CD4-positive, alpha-beta T cell (primary cell): ENCODE results near the gene EIF3I. TPM values are rescaled to one million over a fixed set of nuclear protein-coding genes. Genes with fewer than 3 reads are reported as not detected.

Experiments
- ATAC-seq: fragments of 200-7000 bp; cut with Tn5 transposase; one replicate; pipeline ENCODE4 v1.10.0; 2022; ENCODE audit warnings: mild to moderate bottlenecking; ENCODE audit not compliant: poor library complexity
- CTCF ChIA-PET: fragments of 350-600 bp; sonication (Branson Sonifier 250); formaldehyde crosslinking; loops from one replicate; lab custom pipeline; 2021; ENCODE audit warnings: antibody characterized with exemption, inconsistent platforms; lab: Charles Lee
- POLR2A ChIA-PET: fragments of 350-600 bp; sonication (Branson Sonifier 250); formaldehyde crosslinking; loops from one replicate; lab custom pipeline; 2021; ENCODE audit warnings: antibody characterized with exemption, inconsistent platforms; lab: Charles Lee
- DNase-seq, 14 experiments: peaks; one replicate each; pipeline ENCODE4 v3.0.0-alpha.2; 2013 to 2020; ENCODE audit warnings: mixed read lengths in 2 of 14
- H3K27ac ChIP-seq, 2 donors: one replicate each; pipeline versions ENCODE4 v1.5.1 to v1.7.0; 2013; ENCODE audit warnings: low read length in 2 of 2, low read depth in 1 of 2, mild to moderate bottlenecking in 1 of 2
- H3K27me3 ChIP-seq, 2 experiments: 1 replicate in 1 of 2; 2 replicates in 1 of 2; pipeline versions ENCODE4 v1.6.1 to v1.7.0; 2013; ENCODE audit warnings: low read length in 2 of 2, control low read depth in 1 of 2, mild to moderate bottlenecking in 1 of 2, moderate library complexity in 1 of 2; ENCODE audit not compliant: insufficient read depth in 2 of 2, control insufficient read depth in 1 of 2
- H3K36me3 ChIP-seq: one replicate; pipeline ENCODE4 v1.6.1; 2013; ENCODE audit warnings: low read length, control low read depth; ENCODE audit not compliant: insufficient read depth
- H3K4me1 ChIP-seq: one replicate; pipeline ENCODE4 v1.6.1; 2013; ENCODE audit warnings: low read length, control low read depth; ENCODE audit not compliant: insufficient read depth
- H3K4me3 ChIP-seq: one replicate; pipeline ENCODE4 v1.5.1; 2013; ENCODE audit warnings: mild to moderate bottlenecking, low read length, moderate library complexity
- H3K9me3 ChIP-seq, 2 experiments: 1 replicate in 1 of 2; 2 replicates in 1 of 2; pipeline versions ENCODE4 v1.6.1 to v1.7.0; 2013; ENCODE audit warnings: low read length in 2 of 2, mild to moderate bottlenecking in 2 of 2, control low read depth in 1 of 2, moderate library complexity in 1 of 2; ENCODE audit not compliant: control insufficient read depth in 1 of 2, insufficient read depth in 1 of 2
- H3K27ac Mint-ChIP-seq: one replicate; pipeline ENCODE4 v1.8.0; 2020; ENCODE audit warnings: mixed read lengths
- H3K27me3 Mint-ChIP-seq: one replicate; pipeline ENCODE4 v1.8.0; 2021; ENCODE audit warnings: mixed read lengths
- H3K36me3 Mint-ChIP-seq: one replicate; pipeline ENCODE4 v1.8.0; 2021; ENCODE audit warnings: low read depth, mixed read lengths
- H3K4me1 Mint-ChIP-seq: one replicate; pipeline ENCODE4 v1.8.0; 2021; ENCODE audit warnings: low read depth, mixed read lengths
- H3K4me3 Mint-ChIP-seq: one replicate; pipeline ENCODE4 v1.8.0; 2020; ENCODE audit warnings: mild to moderate bottlenecking, mixed read lengths
- H3K9me3 Mint-ChIP-seq: one replicate; pipeline ENCODE4 v1.8.0; 2020; ENCODE audit warnings: mixed read lengths
- CTCF ChIP-seq: fragments of 200-600 bp; IDR thresholded peaks from one replicate; pipeline ENCODE4 v1.8.0; 2022; ENCODE audit warnings: antibody characterized with exemption, mild to moderate bottlenecking
- intact Hi-C, 2 experiments: fragments of 100-400 bp; cut with DNase I in 1 of 2; cut with micrococcal nuclease in 1 of 2; formaldehyde crosslinking; loops; one replicate each; pipeline versions ENCODE4 v1.15.1 to v1.9.0; 2023 to 2025; cut with DNase I, micrococcal nuclease
- total RNA-seq, 174 experiments: library from RNA in 2 of 174; stranded (reverse) in 2 of 174; gene quantifications; one replicate each; pipeline ENCODE4 v1.2.3 and lab custom pipeline; 2021 to 2026

EIF3I gene
- total RNA-seq, 2 experiments from 2014 or later, result 103 to 110 TPM

GRCh38 chr1:32263744-32264143 lies 41.5 kb downstream of the EIF3I start:
- Histone ChIP-seq H3K27ac (peak overlapping the region; percentile 32 to 69), H3K4me1 (peaks cover 96% of the 10 kb centered on the region), H3K27me3 (no peaks in the 10 kb centered on the region), H3K9me3 (no peaks in the 10 kb centered on the region), H3K36me3 (peaks cover 50% of the 10 kb centered on the region), H3K4me3 (peak overlapping the region; percentile 24)
- no peak for TF ChIP-seq CTCF
- peak overlapping the region; percentile 88 for H3K27ac Mint-ChIP-seq
- ChIA-PET POLR2A (interaction anchor here (0.9 to 20.9 kb wide), 4 partner anchors 10 to 33 kb away, joined by 3 to 543 read pairs (median 4); partner anchors contain the start of genes FAM167B and LCK), CTCF (interaction anchor here (7.5 kb wide), 1 partner anchor 15 kb away, joined by 40 read pairs; no protein-coding TSS in a partner anchor)
- H3K27me3 Mint-ChIP-seq, result no peaks in the 10 kb centered on the region
- H3K4me3 Mint-ChIP-seq, result peak overlapping the region; percentile 68
- H3K36me3 Mint-ChIP-seq, result peaks cover 42% of the 10 kb centered on the region
- peak in 4 of 14 experiments; percentile 41 to 52 (median 48) for DNase-seq
- no peaks in the 10 kb centered on the region for H3K9me3 Mint-ChIP-seq
- peaks cover 51% of the 10 kb centered on the region for H3K4me1 Mint-ChIP-seq
- intact Hi-C loops, result loop anchor here (1.0 to 5.0 kb wide), 2 partner anchors 13 to 69 kb away; no protein-coding TSS in a partner anchor
- peak; percentile 71 for ATAC-seq

- CTCF ChIA-PET, result interaction anchor here (0.6 to 2.0 kb wide), 4 partner anchors 18 to 230 kb away, joined by 3 to 11 read pairs (median 4); no protein-coding TSS in a partner anchor
- peak overlapping the region; percentile 88 for H3K27ac Mint-ChIP-seq
- no peak for ATAC-seq
- Histone ChIP-seq H3K4me1 (peaks cover 91% of the 10 kb centered on the region), H3K36me3 (peaks cover 48% of the 10 kb centered on the region), H3K27ac (peak overlapping the region; percentile 32 to 69), H3K27me3 (no peaks in the 10 kb centered on the region), H3K9me3 (no peaks in the 10 kb centered on the region), H3K4me3 (no peak overlapping the region)
- H3K36me3 Mint-ChIP-seq, result peaks cover 35% of the 10 kb centered on the region
- TF ChIP-seq CTCF, result no peak
- POLR2A ChIA-PET, result interaction anchor here (1.1 to 20.9 kb wide), 6 partner anchors 13 to 128 kb away, joined by 3 to 543 read pairs (median 5); partner anchors contain the start of genes BSDC1, CCDC28B, FAM167B and HDAC1
- H3K9me3 Mint-ChIP-seq, result no peaks in the 10 kb centered on the region
- intact Hi-C loops, result no loop called here
- no peaks in the 10 kb centered on the region for H3K27me3 Mint-ChIP-seq
- peak overlapping the region; percentile 43 for H3K4me3 Mint-ChIP-seq
- no peak for DNase-seq
- H3K4me1 Mint-ChIP-seq, result peaks cover 50% of the 10 kb centered on the region
These were observed 43.6 kb downstream of the EIF3I start for GRCh38 chr1:32265846-32266245.

- H3K27me3 ChIP-seq, result no peaks in the 10 kb centered on the region
- H3K27ac ChIP-seq, result peak overlapping the region; percentile 52 to 57
- Mint-ChIP-seq H3K36me3 (peaks cover 46% of the 10 kb centered on the region), H3K4me3 (peak overlapping the region; percentile 81), H3K27me3 (no peaks in the 10 kb centered on the region), H3K4me1 (peaks cover 60% of the 10 kb centered on the region), H3K27ac (peak overlapping the region; percentile 92), H3K9me3 (no peaks in the 10 kb centered on the region)
- peak in 4 of 14 experiments; percentile 21 to 67 (median 58) for DNase-seq
- CTCF ChIA-PET, result no interaction called here
- H3K4me3 ChIP-seq, result no peak overlapping the region
- peak; percentile 54 for ATAC-seq
- POLR2A ChIA-PET, result interaction anchor here (0.6 to 20.9 kb wide), 9 partner anchors 14 to 677 kb away, joined by 3 to 543 read pairs (median 7); partner anchors contain the start of genes BSDC1, FAM167B, HDAC1 and LCK
- no peaks in the 10 kb centered on the region for H3K9me3 ChIP-seq
- no peak for TF ChIP-seq CTCF
- H3K4me1 ChIP-seq, result peaks cover 91% of the 10 kb centered on the region
- intact Hi-C loops, result no loop called here
- peaks cover 43% of the 10 kb centered on the region for H3K36me3 ChIP-seq
These were observed 44.8 kb downstream of the EIF3I start for GRCh38 chr1:32266921-32267591.
